ENCODE data around the gene POP7. TPM values are rescaled to one million over a fixed set of nuclear protein-coding genes. Genes with fewer than 3 reads are reported as not detected.

The POP7 gene
- polyA plus RNA-seq, 1 experiment: 35.2 TPM

- H3K27me3 ChIP-seq (ENCODE audit: control insufficient read depth, insufficient read depth, low read length): peaks cover 12% of the 10 kb centered on the region
- CTCF ChIA-PET: interaction anchor here (0.6 to 1.7 kb wide), 4 partner anchors 34 to 122 kb away, joined by 3 to 6 read pairs (median 3); partner anchors contain the start of gene SLC12A9
- POLR2A ChIA-PET: no interaction called here
- no peak for DNase-seq (ENCODE audit: low read depth)
- TF ChIP-seq, protein P1, sequence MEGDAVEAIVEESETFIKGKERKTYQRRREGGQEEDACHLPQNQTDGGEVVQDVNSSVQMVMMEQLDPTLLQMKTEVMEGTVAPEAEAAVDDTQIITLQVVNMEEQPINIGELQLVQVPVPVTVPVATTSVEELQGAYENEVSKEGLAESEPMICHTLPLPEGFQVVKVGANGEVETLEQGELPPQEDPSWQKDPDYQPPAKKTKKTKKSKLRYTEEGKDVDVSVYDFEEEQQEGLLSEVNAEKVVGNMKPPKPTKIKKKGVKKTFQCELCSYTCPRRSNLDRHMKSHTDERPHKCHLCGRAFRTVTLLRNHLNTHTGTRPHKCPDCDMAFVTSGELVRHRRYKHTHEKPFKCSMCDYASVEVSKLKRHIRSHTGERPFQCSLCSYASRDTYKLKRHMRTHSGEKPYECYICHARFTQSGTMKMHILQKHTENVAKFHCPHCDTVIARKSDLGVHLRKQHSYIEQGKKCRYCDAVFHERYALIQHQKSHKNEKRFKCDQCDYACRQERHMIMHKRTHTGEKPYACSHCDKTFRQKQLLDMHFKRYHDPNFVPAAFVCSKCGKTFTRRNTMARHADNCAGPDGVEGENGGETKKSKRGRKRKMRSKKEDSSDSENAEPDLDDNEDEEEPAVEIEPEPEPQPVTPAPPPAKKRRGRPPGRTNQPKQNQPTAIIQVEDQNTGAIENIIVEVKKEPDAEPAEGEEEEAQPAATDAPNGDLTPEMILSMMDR (IDR thresholded peaks at IDR 0.05; ENCODE audit: insufficient read depth, low read depth, low read length): no peak
- H3K36me3 ChIP-seq (ENCODE audit: control insufficient read depth, insufficient read depth, low read length): no peaks in the 10 kb centered on the region
- no peak overlapping the region for H3K4me3 ChIP-seq (ENCODE audit: low read depth, low read length)
Observed at GRCh38 chr7:100730136-100730800, 24.3 kb downstream of the POP7 start.

GRCh38 chr7:100731937-100732636, 26.2 kb downstream of the POP7 start:
- CTCF ChIA-PET: interaction anchor here (0.6 to 1.2 kb wide), 4 partner anchors 13 to 70 kb away, joined by 3 to 4 read pairs (median 4); no protein-coding TSS in a partner anchor
- POLR2A ChIA-PET: no interaction called here
- H3K36me3 ChIP-seq (ENCODE audit: control insufficient read depth, insufficient read depth, low read length): no peaks in the 10 kb centered on the region
- TF ChIP-seq, protein P1 (IDR thresholded peaks at IDR 0.05; ENCODE audit: insufficient read depth, low read depth, low read length): no peak
- peaks cover 12% of the 10 kb centered on the region for H3K27me3 ChIP-seq (ENCODE audit: control insufficient read depth, insufficient read depth, low read length)
- H3K4me3 ChIP-seq (ENCODE audit: low read depth, low read length): no peak overlapping the region
- no peak for DNase-seq (ENCODE audit: low read depth)

GRCh38 chr7:100735730-100736129, 29.8 kb downstream of the POP7 start:
- CTCF ChIA-PET: interaction anchor here (0.6 kb wide), 1 partner anchor 30 kb away, joined by 3 read pairs; the partner anchor contains the start of gene POP7
- Histone ChIP-seq H3K4me3 (ENCODE audit: low read depth, low read length) (no peak overlapping the region), H3K36me3 (ENCODE audit: control insufficient read depth, insufficient read depth, low read length) (no peaks in the 10 kb centered on the region), H3K27me3 (ENCODE audit: control insufficient read depth, insufficient read depth, low read length) (peaks cover 7% of the 10 kb centered on the region; the same call in 1 of the 2 replicates)
- no peak for DNase-seq (ENCODE audit: low read depth)
- POLR2A ChIA-PET: interaction anchor here (0.5 kb wide), 1 partner anchor 69 kb away, joined by 5 read pairs; no protein-coding TSS in a partner anchor
- TF ChIP-seq, protein P1 (IDR thresholded peaks at IDR 0.05; ENCODE audit: insufficient read depth, low read depth, low read length): no peak

DNA sequence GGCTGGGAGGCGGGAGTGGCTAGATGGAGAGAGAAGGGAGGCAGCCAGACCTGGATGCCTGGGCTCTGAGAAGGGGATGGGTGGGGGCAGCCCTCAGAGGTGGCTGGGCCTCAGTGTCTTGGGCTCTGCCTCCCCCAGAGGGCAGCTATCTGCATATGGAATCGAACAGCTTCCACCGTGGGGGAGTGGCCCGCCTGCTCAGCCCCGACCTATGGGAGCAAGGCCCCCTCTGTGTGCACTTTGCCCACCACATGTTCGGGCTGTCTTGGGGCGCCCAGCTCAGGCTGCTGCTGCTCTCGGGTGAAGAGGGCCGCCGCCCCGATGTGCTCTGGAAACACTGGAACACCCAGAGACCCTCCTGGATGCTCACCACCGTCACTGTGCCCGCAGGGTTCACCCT, 30.8 kb downstream of the POP7 start:
- Histone ChIP-seq H3K27me3 (ENCODE audit: control insufficient read depth, insufficient read depth, low read length) (peaks cover 7% of the 10 kb centered on the region; the same call in 1 of the 2 replicates), H3K4me3 (ENCODE audit: low read depth, low read length) (no peak overlapping the region), H3K36me3 (ENCODE audit: control insufficient read depth, insufficient read depth, low read length) (no peaks in the 10 kb centered on the region)
- DNase-seq (ENCODE audit: low read depth): no peak
- ChIA-PET CTCF (no interaction called here), POLR2A (no interaction called here)
- TF ChIP-seq, protein P1 (IDR thresholded peaks at IDR 0.05; ENCODE audit: insufficient read depth, low read depth, low read length): no peak

DNA sequence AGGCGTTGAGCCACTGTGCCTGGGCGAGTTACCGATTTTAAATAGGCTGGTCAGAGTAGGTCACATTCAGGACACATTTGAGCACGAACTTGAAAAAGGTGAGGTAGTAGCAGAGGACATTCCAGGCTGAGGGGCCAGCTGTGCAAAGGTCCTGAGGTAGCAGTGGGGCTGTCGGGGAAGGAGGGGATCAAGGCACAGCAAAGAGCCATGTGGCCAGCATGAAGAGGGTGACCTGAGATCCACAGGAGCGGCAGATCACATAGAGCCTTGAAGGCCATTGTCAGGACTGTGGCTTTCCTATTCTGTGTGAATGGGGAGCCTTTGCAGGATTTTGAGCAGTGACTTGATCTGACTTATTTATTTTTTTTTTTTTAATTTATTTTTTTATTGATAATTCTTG, 34.0 kb downstream of the POP7 start:
- TF ChIP-seq, protein P1 (IDR thresholded peaks at IDR 0.05; ENCODE audit: insufficient read depth, low read depth, low read length): no peak
- CTCF ChIA-PET: no interaction called here
- H3K27me3 ChIP-seq (ENCODE audit: control insufficient read depth, insufficient read depth, low read length): 0 out of 2 replicates have a peak, but pooled peaks cover 2% of the 10 kb centered on the region
- no peaks in the 10 kb centered on the region for H3K36me3 ChIP-seq (ENCODE audit: control insufficient read depth, insufficient read depth, low read length)
- no peak for DNase-seq (ENCODE audit: low read depth)
- POLR2A ChIA-PET: no interaction called here
- no peak overlapping the region for H3K4me3 ChIP-seq (ENCODE audit: low read depth, low read length)

All from BJ (cell line).